ENCODE measurements around the gene FANCC. TPM values are rescaled to one million over a fixed set of nuclear protein-coding genes. Genes with fewer than 3 reads are reported as not detected.

The FANCC gene
- total RNA-seq, 4 donors from 2014 or later = 3.4 to 12.2 (median 5.6) TPM

- no peak for TF ChIP-seq CTCF (IDR thresholded peaks at IDR 0.05; ENCODE audit: low read depth)
Observed at GRCh38 chr9:95105519-95106287, 211.8 kb downstream of the FANCC start.

GRCh38 chr9:95104980-95105379, 212.5 kb downstream of the FANCC start:
- TF ChIP-seq CTCF (IDR thresholded peaks at IDR 0.05; ENCODE audit: low read depth) = no peak

GRCh38 chr9:95104581-95104960, 212.9 kb downstream of the FANCC start:
- TF ChIP-seq CTCF (IDR thresholded peaks at IDR 0.05; ENCODE audit: low read depth) = no peak

- no peak for TF ChIP-seq CTCF (IDR thresholded peaks at IDR 0.05; ENCODE audit: low read depth)
Observed at GRCh38 chr9:95103871-95104580, 213.5 kb downstream of the FANCC start.

GRCh38 chr9:95103281-95103771, 214.2 kb downstream of the FANCC start:
- no peak for TF ChIP-seq CTCF (IDR thresholded peaks at IDR 0.05; ENCODE audit: low read depth)

GRCh38 chr9:95102572-95102971, 214.9 kb downstream of the FANCC start:
- TF ChIP-seq CTCF (IDR thresholded peaks at IDR 0.05; ENCODE audit: low read depth) = no peak

- TF ChIP-seq CTCF (IDR thresholded peaks at IDR 0.05; ENCODE audit: low read depth) = no peak
Observed at GRCh38 chr9:95102001-95102433, 215.5 kb downstream of the FANCC start.

All from subcutaneous adipose tissue (tissue), 4 donors.